Bronchial epithelial cell (primary cell): Measurements from ENCODE around the gene SNTG2. TPM values are rescaled to one million over a fixed set of nuclear protein-coding genes. Genes with fewer than 3 reads are reported as not detected.
"Not testable (repeated sequence)": the region's sequence is repeated elsewhere in the genome, so short reads cannot be mapped to it uniquely, and the experiment has no call there.

Experiments used
- DNase-seq: peaks from one replicate; pipeline ENCODE4 v3.0.0-alpha.2; 2010; ENCODE audit warnings: low read depth
- FAIRE-seq: peaks from 2 replicates; lab custom pipeline; 2011; peaks lifted over from hg19 to GRCh38; lab: Jason Lieb, UNC
- H3K27me3 ChIP-seq: 2 replicates; pipeline ENCODE4 v1.5.1; 2011; ENCODE audit warnings: low read length; ENCODE audit not compliant: control insufficient read depth, insufficient read depth
- H3K36me3 ChIP-seq: 2 replicates; pipeline ENCODE4 v1.5.1; 2011; ENCODE audit warnings: low read length; ENCODE audit not compliant: control insufficient read depth, insufficient read depth
- H3K4me3 ChIP-seq: 2 replicates; pipeline ENCODE4 v1.5.1; 2011; ENCODE audit warnings: mild to moderate bottlenecking, low read depth, low read length, control low read depth
- total RNA-seq: library from RNA; depleted of rRNA; stranded (reverse); fragments of >200 nt; gene quantifications from 2 replicates; pipeline ENCODE4 v1.2.1, GENCODE V29; 2014
- TF ChIP-seq, protein P1 (sequence below): IDR thresholded peaks from 2 replicates; pipeline ENCODE4 v1.5.1; 2011; ENCODE audit warnings: mild to moderate bottlenecking, moderate library complexity, low read length, control low read depth, inconsistent platforms; ENCODE audit not compliant: insufficient read depth, severe bottlenecking

SNTG2 gene
- total RNA-seq, 1 donor from 2014 or later = not detected

DNA sequence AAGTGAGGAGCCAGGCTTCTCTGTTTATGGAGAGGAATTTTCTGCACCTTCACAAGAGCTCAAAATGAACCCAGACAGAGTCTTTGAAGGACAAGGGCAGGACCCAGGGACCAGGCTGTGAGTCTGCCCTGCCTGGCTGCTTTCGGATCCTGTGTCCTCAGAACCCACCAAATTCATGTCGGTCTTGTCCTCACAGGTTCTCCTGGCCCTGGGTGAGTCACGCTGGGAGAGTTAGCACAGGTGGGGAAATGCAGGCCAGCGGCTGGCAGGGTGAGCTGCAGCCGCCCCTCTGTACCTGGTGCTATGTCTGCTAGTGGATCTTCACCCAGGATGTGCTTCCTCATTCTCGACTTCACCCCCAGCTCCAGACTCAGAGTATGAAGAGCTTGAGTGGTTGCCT, 426.8 kb downstream of the SNTG2 start:
- TF ChIP-seq, protein P1, sequence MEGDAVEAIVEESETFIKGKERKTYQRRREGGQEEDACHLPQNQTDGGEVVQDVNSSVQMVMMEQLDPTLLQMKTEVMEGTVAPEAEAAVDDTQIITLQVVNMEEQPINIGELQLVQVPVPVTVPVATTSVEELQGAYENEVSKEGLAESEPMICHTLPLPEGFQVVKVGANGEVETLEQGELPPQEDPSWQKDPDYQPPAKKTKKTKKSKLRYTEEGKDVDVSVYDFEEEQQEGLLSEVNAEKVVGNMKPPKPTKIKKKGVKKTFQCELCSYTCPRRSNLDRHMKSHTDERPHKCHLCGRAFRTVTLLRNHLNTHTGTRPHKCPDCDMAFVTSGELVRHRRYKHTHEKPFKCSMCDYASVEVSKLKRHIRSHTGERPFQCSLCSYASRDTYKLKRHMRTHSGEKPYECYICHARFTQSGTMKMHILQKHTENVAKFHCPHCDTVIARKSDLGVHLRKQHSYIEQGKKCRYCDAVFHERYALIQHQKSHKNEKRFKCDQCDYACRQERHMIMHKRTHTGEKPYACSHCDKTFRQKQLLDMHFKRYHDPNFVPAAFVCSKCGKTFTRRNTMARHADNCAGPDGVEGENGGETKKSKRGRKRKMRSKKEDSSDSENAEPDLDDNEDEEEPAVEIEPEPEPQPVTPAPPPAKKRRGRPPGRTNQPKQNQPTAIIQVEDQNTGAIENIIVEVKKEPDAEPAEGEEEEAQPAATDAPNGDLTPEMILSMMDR = no peak
- no peaks in the 10 kb centered on the region for H3K27me3 ChIP-seq
- FAIRE-seq (no peak), DNase-seq (peak; percentile 17)
- no peaks in the 10 kb centered on the region for H3K36me3 ChIP-seq
- no peak overlapping the region for H3K4me3 ChIP-seq

DNA sequence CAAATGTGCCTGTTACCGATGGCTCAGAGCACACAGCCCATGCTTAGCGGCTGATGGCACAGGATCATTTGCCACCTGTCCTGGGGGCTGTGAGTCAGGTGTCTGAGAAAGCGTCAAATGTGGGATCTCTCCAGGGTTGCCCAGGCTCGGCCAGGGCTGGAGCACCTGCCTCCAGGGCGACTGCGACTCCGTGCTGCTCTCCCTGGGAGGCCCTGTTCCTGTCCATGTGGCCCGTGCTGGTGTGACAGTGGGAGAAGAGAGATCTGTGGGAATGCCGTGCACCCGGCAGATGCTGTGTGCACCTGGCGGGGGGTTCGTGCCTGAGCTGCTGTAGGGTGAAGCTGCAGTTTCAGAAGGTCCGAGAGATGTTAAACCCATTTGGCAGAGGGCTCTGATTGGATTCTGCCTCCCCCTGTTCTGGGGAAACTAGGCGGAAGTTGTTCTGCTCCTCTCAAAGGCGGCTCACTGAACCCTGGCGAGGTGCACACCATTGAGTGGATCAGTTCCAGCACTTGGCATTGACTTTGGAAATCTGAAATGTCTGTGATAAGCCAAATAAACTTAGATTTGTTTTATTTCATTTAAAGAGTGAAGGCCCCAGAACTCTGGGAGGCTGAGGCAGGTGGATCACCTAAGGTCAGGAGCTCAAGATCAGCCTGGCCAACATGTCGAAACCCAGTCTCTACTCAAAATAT, 428.0 kb downstream of the SNTG2 start:
- DNase-seq = no peak
- no peaks in the 10 kb centered on the region for H3K27me3 ChIP-seq
- TF ChIP-seq, protein P1 = no peak
- no peaks in the 10 kb centered on the region for H3K36me3 ChIP-seq
- no peak for FAIRE-seq
- no peak overlapping the region for H3K4me3 ChIP-seq

DNA sequence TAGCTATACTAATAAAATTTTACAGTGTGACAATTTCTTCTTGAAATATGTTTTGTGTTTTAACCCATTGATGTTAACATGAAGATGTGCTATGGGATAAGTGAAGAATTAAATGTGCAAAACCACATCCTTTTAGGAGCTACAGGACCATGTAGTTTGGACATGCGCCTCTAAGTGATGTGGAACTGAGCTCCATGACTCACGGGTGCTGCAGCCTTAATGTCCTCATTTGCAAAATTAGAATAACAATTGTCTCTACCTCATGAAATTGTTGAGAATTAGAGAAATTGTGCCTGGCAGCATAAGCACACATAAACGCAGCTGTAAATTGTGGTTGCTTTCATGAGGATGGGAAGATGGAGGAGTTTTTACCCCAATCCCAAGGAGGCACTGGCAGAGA, 431.0 kb downstream of the SNTG2 start:
- Histone ChIP-seq H3K36me3 (no peaks in the 10 kb centered on the region), H3K4me3 (no peak overlapping the region), H3K27me3 (no peaks in the 10 kb centered on the region)
- DNase-seq = no peak
- TF ChIP-seq, protein P1 = no peak
- FAIRE-seq = no peak

DNA sequence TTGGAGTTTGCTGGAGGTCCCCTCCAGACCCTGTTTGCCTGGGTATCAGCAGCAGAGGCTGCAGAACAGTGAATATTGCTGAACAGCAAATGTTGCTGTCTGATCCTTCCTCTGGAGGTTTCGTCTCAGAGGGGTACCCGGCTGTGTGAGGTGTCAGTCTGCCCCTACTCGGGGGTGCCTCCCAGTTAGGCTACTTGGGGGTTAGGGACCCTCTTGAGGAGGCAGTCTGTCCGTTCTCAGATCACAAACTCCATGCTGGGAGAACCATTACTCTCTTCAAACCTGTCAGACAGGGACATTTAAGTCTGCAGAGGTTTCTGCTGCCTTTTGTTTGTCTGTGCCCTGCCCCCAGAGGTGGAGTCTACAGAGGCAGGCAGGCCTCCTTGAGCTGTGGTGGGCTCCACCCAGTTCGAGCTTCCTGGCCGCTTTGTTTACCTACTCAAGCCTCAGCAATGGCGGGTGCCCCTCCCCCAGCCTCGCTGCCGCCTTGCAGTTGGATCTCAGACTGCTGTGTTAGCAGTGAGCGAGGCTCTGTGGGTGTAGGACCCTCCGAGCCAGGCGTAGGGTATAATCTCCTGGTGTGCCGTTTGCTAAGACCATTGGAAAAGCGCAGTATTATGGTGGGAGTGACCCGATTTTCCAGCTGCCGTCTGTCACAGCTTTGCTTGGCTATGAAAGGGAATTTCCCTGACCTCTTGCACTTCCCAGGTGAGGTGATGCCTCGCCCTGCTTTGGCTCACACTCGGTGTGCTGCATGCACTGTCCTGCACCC, 437.5 kb downstream of the SNTG2 start:
- H3K27me3 ChIP-seq, FAIRE-seq, H3K36me3 ChIP-seq, H3K4me3 ChIP-seq: not testable (repeated sequence)
- DNase-seq = peak; percentile 12

DNA sequence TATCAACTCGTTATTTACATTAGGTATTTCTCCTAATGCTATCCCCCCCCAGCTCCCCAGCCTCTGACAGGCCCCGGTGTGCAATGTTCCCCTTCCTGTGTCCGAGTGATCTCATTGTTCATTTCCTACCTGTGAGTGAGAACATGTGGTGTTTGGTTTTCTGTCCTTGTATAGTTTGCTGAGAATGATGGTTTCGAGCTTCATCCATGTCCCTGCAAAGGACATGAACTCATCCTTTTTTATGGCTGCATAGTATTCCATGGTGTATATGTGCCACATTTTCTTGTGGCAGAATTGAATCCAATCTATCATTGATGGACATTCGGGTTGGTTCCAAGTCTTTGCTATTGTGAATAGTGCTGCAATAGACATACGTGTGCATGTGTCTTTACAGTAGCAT, 439.5 kb downstream of the SNTG2 start:
- DNase-seq, H3K27me3 ChIP-seq, H3K4me3 ChIP-seq, FAIRE-seq, H3K36me3 ChIP-seq: not testable (repeated sequence)

DNA sequence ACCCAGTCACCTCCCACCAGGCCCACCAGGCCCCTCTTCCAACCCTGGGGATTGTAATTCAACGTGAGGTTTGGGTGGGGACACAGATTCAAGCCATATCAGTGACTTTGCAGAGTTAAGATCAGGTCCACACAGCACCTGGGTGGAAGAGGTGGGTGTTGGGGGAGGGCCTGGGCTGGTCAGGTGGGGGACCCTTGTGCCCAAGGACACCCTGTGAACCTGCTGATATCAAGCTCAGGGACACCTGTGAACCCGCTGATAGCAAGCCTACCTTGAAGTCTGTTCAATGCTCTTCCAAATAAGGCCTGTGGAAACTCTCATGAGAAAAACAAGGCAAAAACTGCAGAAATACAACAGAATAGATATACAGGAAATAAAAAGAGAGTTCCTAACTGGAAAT, 442.7 kb downstream of the SNTG2 start:
- Histone ChIP-seq H3K4me3 (no peak overlapping the region), H3K36me3 (no peaks in the 10 kb centered on the region), H3K27me3 (no peaks in the 10 kb centered on the region)
- peak; percentile 52 for FAIRE-seq
- DNase-seq = no peak
- TF ChIP-seq, protein P1 = no peak
